ENCODE results near the gene SEC62.

SEC62 gene

GRCh38 chr3:169953462-169954141 is 13.0 kb upstream of the SEC62 start:
- no peak for TF ChIP-seq ZFX (IDR thresholded peaks at IDR 0.05; ENCODE audit: borderline replicate concordance)
- TF ChIP-seq, protein P1, sequence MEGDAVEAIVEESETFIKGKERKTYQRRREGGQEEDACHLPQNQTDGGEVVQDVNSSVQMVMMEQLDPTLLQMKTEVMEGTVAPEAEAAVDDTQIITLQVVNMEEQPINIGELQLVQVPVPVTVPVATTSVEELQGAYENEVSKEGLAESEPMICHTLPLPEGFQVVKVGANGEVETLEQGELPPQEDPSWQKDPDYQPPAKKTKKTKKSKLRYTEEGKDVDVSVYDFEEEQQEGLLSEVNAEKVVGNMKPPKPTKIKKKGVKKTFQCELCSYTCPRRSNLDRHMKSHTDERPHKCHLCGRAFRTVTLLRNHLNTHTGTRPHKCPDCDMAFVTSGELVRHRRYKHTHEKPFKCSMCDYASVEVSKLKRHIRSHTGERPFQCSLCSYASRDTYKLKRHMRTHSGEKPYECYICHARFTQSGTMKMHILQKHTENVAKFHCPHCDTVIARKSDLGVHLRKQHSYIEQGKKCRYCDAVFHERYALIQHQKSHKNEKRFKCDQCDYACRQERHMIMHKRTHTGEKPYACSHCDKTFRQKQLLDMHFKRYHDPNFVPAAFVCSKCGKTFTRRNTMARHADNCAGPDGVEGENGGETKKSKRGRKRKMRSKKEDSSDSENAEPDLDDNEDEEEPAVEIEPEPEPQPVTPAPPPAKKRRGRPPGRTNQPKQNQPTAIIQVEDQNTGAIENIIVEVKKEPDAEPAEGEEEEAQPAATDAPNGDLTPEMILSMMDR (IDR thresholded peaks at IDR 0.05) = no peak

GRCh38 chr3:169954142-169954756 is 12.4 kb upstream of the SEC62 start:
- TF ChIP-seq ZFX (IDR thresholded peaks at IDR 0.05; ENCODE audit: borderline replicate concordance) = no peak
- TF ChIP-seq, protein P1 (IDR thresholded peaks at IDR 0.05) = no peak
- H3K27ac ChIP-seq = no peak overlapping the region

More at GRCh38 chr3:169953462-169954141, 13.0 kb upstream of the SEC62 start:
- no peak overlapping the region for H3K27ac ChIP-seq

DNA sequence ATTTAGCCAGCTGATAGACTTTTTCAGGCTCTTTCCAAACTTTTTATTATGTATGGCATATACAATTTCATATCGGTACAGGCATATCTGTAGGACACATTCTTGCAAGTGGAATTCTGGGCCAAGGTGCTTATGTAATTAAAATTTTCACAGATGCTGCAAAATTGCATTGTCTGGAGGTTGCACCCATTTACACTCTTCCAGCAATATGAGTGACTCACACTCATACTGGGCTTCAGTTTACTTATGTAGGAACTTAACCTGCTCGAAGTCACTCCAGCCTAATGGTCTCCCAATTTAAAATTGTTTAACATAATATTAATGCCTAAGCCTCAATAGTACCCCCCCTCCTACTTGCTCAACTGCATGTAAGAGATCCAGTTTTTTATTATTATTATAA is 11.2 kb upstream of the SEC62 start:
- H3K27ac ChIP-seq = no peak overlapping the region
- no peak for TF ChIP-seq ZFX (IDR thresholded peaks at IDR 0.05; ENCODE audit: borderline replicate concordance)
- TF ChIP-seq, protein P1 (IDR thresholded peaks at IDR 0.05) = no peak

GRCh38 chr3:169964176-169964575 is 2.4 kb upstream of the SEC62 start:
- TF ChIP-seq, protein P1 (IDR thresholded peaks at IDR 0.05) = no peak
- TF ChIP-seq ZFX (IDR thresholded peaks at IDR 0.05; ENCODE audit: borderline replicate concordance) = no peak

GRCh38 chr3:169965562-169966427 is 812 bp upstream of the SEC62 start:
- TF ChIP-seq ZFX (IDR thresholded peaks at IDR 0.05; ENCODE audit: borderline replicate concordance) = no peak
- TF ChIP-seq, protein P1 (IDR thresholded peaks at IDR 0.05) = no peak
- peak overlapping the region; percentile 62 for H3K27ac ChIP-seq

More at GRCh38 chr3:169964176-169964575, 2.4 kb upstream of the SEC62 start:
- no peak overlapping the region for H3K27ac ChIP-seq

DNA sequence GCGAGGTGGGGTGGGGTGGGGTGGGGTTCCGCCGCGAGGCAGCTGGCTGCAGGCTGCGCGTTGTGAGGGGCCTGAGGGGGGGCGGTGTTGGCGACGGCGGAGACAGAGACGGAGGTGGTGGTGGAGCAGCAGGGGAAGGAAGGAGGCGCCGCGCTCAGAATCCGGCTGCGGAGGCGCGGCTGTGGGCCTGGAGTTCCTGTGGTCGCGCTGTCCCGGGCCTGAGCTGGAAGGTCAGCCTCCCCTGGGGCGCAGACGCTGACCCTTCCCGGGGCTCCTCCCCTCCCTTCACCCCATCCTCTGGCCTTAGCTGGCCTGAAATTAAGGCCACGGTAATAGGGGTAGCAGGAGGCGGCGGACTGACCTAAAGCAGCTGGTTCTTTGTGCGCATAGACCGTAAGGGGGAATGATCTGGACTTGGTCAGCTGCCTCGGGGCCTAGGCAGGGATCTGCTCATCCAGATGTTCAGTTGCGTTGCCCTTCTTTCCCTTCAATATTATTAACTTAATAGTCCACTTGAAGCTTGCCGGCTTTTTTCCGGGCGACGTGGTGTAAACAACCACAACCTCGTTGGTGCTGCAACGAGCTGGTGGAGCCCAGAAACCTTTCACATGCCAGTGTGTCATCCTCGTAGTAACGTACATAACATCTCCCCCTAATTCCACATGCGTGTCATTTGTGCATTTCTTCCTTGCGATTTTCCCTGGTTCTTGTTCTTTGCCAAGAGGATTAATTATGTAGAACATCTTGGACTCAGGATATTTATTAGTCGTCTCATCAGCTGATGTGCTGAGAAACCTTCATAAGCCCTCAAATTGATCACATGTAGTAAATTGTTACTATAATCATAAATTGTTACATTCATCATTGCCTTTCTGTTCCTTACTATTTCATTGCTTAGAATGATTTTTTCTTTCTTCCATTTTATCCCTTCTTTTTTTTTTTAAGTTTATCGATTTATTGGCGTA is 626 bp downstream of the SEC62 start:
- TF ChIP-seq, protein P1 (IDR thresholded peaks at IDR 0.05) = no peak
- TF ChIP-seq ZFX (IDR thresholded peaks at IDR 0.05; ENCODE audit: borderline replicate concordance) = no peak

More for the DNA sequence above, 626 bp downstream of the SEC62 start:
- peak overlapping the region; percentile 62 for H3K27ac ChIP-seq

All from 22Rv1 (cell line).